ENCODE measurements around the gene SLC6A19. TPM values are rescaled to one million over a fixed set of nuclear protein-coding genes. Genes with fewer than 3 reads are reported as not detected.

The SLC6A19 gene
- polyA plus RNA-seq, 3 donors, result not detected

DNA sequence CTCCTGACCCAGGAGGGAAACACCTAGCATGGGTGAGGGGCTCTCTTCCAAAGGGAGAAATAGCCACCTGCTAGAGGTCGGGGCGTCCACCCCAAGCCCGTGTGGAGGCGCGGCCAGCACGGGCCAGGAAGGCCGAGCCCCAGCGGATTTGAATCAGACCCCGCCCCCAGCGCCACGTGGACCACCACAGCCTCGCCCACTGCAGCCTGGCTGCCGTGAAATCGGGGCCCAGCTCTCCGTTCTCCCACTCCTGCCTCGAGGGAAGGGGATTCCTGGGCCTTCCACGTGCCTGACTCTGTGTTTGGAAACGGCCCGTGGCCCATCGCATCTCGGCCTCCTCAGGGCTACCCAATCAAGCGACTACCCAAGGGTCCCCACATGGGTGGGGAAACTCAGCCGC lies 55.4 kb downstream of the SLC6A19 start:
- Mint-ChIP-seq H3K4me1 (no peaks in the 10 kb centered on the region), H3K27ac (no peak overlapping the region), H3K36me3 (no peaks in the 10 kb centered on the region), H3K9me3 (peaks cover 0 to 9% (median 7%) of the 10 kb centered on the region in 7 donors), H3K27me3 (ENCODE audit: low read depth in 3 of 3) (peaks cover 0 to 4% (median 4%) of the 10 kb centered on the region in 3 donors), H3K4me3 (no peak overlapping the region)
- TF ChIP-seq, protein P1, sequence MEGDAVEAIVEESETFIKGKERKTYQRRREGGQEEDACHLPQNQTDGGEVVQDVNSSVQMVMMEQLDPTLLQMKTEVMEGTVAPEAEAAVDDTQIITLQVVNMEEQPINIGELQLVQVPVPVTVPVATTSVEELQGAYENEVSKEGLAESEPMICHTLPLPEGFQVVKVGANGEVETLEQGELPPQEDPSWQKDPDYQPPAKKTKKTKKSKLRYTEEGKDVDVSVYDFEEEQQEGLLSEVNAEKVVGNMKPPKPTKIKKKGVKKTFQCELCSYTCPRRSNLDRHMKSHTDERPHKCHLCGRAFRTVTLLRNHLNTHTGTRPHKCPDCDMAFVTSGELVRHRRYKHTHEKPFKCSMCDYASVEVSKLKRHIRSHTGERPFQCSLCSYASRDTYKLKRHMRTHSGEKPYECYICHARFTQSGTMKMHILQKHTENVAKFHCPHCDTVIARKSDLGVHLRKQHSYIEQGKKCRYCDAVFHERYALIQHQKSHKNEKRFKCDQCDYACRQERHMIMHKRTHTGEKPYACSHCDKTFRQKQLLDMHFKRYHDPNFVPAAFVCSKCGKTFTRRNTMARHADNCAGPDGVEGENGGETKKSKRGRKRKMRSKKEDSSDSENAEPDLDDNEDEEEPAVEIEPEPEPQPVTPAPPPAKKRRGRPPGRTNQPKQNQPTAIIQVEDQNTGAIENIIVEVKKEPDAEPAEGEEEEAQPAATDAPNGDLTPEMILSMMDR (IDR thresholded peaks at IDR 0.05), result no peak
- no peak overlapping the region for H3K4me2 ChIP-seq (replicated peaks; ENCODE audit: extremely low read depth, low read length, poor library complexity, severe bottlenecking)
- 92% methylated on average over 23 of the region's 23 CpGs for WGBS (ENCODE audit: insufficient coverage)
- intact Hi-C loops (cut with micrococcal nuclease), result no loop called here
- no peaks in the 10 kb centered on the region for H3K36me3 ChIP-seq (replicated peaks in 1 of 2; ENCODE audit: control insufficient read depth in 1 of 2, insufficient read depth in 2 of 2, low read length in 2 of 2)
- no peak overlapping the region for H3K4me3 ChIP-seq (replicated peaks in 1 of 3; ENCODE audit: low read depth in 2 of 3, low read length in 3 of 3)
- no peak overlapping the region for H3K9ac ChIP-seq (ENCODE audit: insufficient read depth, low read length, poor library complexity, severe bottlenecking)
- no peak overlapping the region for H3K27ac ChIP-seq (ENCODE audit: low read depth in 1 of 2, low read length in 2 of 2)
- H3K9me3 ChIP-seq (replicated peaks in 1 of 2; ENCODE audit: control insufficient read depth in 1 of 2, insufficient read depth in 1 of 2, low read length in 2 of 2), result peaks cover 0 to 7% of the 10 kb centered on the region in 2 donors
- H3K27me3 ChIP-seq (ENCODE audit: control insufficient read depth in 2 of 2, insufficient read depth in 2 of 2, low read length in 2 of 2), result no peaks in the 10 kb centered on the region
- no peak for DNase-seq
- H2AFZ ChIP-seq (ENCODE audit: insufficient read depth, low read depth, low read length, poor library complexity, severe bottlenecking), result no peak overlapping the region
- no peaks in the 10 kb centered on the region for H3K4me1 ChIP-seq (ENCODE audit: control insufficient read depth in 1 of 2, insufficient read depth in 2 of 2, low read length in 2 of 2)
- no peaks in the 10 kb centered on the region for H4K20me1 ChIP-seq (ENCODE audit: insufficient read depth, low read length)
- no peaks in the 10 kb centered on the region for H3K79me2 ChIP-seq (ENCODE audit: insufficient read depth, low read length)

DNA sequence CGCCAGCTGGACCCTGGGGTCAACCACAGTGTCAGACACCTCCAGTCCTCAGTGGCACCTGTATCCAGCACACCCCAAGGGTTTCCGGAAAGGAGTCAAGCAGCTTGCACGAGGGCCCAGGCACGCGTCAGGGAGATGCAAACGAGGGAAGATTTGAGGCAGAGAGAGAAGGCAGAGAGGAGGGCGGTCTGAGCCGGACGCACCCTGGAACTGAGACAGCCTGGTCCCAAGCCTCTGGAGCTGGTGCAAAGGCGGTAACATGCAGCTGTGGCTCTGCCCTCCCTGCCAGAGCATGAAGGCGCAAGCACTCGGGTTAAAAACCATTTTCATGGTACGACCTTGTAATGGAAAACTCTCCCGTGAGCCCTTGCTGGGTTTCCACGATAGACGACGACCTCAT lies 56.0 kb downstream of the SLC6A19 start:
- Histone ChIP-seq H3K4me3 (replicated peaks in 1 of 3; ENCODE audit: low read depth in 2 of 3, low read length in 3 of 3) (no peak overlapping the region), H3K27me3 (ENCODE audit: control insufficient read depth in 2 of 2, insufficient read depth in 2 of 2, low read length in 2 of 2) (no peaks in the 10 kb centered on the region), H3K9me3 (replicated peaks in 1 of 2; ENCODE audit: control insufficient read depth in 1 of 2, insufficient read depth in 1 of 2, low read length in 2 of 2) (peaks cover 3 to 10% of the 10 kb centered on the region in 2 donors), H3K4me2 (replicated peaks; ENCODE audit: extremely low read depth, low read length, poor library complexity, severe bottlenecking) (no peak overlapping the region), H3K9ac (ENCODE audit: insufficient read depth, low read length, poor library complexity, severe bottlenecking) (no peak overlapping the region), H3K27ac (ENCODE audit: low read depth in 1 of 2, low read length in 2 of 2) (no peak overlapping the region), H4K20me1 (ENCODE audit: insufficient read depth, low read length) (no peaks in the 10 kb centered on the region), H3K79me2 (ENCODE audit: insufficient read depth, low read length) (no peaks in the 10 kb centered on the region), H2AFZ (ENCODE audit: insufficient read depth, low read depth, low read length, poor library complexity, severe bottlenecking) (no peak overlapping the region), H3K4me1 (ENCODE audit: control insufficient read depth in 1 of 2, insufficient read depth in 2 of 2, low read length in 2 of 2) (no peaks in the 10 kb centered on the region), H3K36me3 (replicated peaks in 1 of 2; ENCODE audit: control insufficient read depth in 1 of 2, insufficient read depth in 2 of 2, low read length in 2 of 2) (no peaks in the 10 kb centered on the region)
- Mint-ChIP-seq H3K4me3 (no peak overlapping the region), H3K27me3 (ENCODE audit: low read depth in 3 of 3) (peaks cover 0 to 4% (median 4%) of the 10 kb centered on the region in 3 donors), H3K9me3 (peaks cover 5 to 15% (median 7%) of the 10 kb centered on the region in 7 donors), H3K27ac (peak overlapping the region in 1 of 7 donors; percentile 27), H3K4me1 (no peaks in the 10 kb centered on the region), H3K36me3 (no peaks in the 10 kb centered on the region)
- intact Hi-C loops (cut with micrococcal nuclease), result no loop called here
- TF ChIP-seq, protein P1 (IDR thresholded peaks at IDR 0.05), result no peak
- 94% methylated on average over 16 of the region's 17 CpGs for WGBS (ENCODE audit: insufficient coverage)
- DNase-seq, result no peak

Data from CD14-positive monocyte (primary cell).